ENCODE data around the gene ATP11A.

GRCh38 chr13:112881656-112882554 lies 192.1 kb downstream of the ATP11A start:
- TF ChIP-seq BRCA1 (IDR thresholded peaks at IDR 0.05; ENCODE audit: low read depth, low read length) (no peak), GABPA (IDR thresholded peaks at IDR 0.05; ENCODE audit: low read depth) (no peak), CEBPZ (IDR thresholded peaks at IDR 0.05; ENCODE audit: low read depth, low read length) (no peak), REST (IDR thresholded peaks at IDR 0.05; ENCODE audit: low read depth, low read length) (no peak), MAX (IDR thresholded peaks at IDR 0.05; ENCODE audit: low read depth, low read length) (no peak), RAD21 (IDR thresholded peaks at IDR 0.05; ENCODE audit: insufficient read depth, low read depth, low read length) (no peak), MXI1 (IDR thresholded peaks at IDR 0.05; ENCODE audit: low read depth, low read length) (no peak), CTCF (IDR thresholded peaks at IDR 0.05 in 2 of 3, conservative IDR thresholded peaks at IDR 0.05 in 1 of 3; ENCODE audit: control insufficient read depth in 2 of 3, extremely low read depth in 1 of 3, insufficient read depth in 1 of 3, low read depth in 3 of 3, low read length in 3 of 3) (no peak), RFX5 (IDR thresholded peaks at IDR 0.05; ENCODE audit: low read depth, low read length) (no peak), TBL1XR1 (IDR thresholded peaks at IDR 0.05; ENCODE audit: low read depth, low read length) (no peak), NKRF (conservative IDR thresholded peaks at IDR 0.05) (no peak), EP300 (IDR thresholded peaks at IDR 0.05; ENCODE audit: borderline replicate concordance in 1 of 2, control insufficient read depth in 1 of 2, low read depth in 2 of 2, low read length in 2 of 2) (no peak), FOXM1 (IDR thresholded peaks at IDR 0.05; ENCODE audit: low read depth, low read length) (no peak), CEBPB (IDR thresholded peaks at IDR 0.05; ENCODE audit: borderline replicate concordance in 1 of 2, low read depth in 2 of 2, low read length in 2 of 2) (no peak)

Data from GM12878 (cell line).